Lower leg skin (tissue), 4 donors: ENCODE measurements around the gene PHLDB3. TPM values are rescaled to one million over a fixed set of nuclear protein-coding genes. Genes with fewer than 3 reads are reported as not detected.
"Not testable (repeated sequence)": the region's sequence is repeated elsewhere in the genome, so short reads cannot be mapped to it uniquely, and the experiment has no call there.

Experiments
- DNase-seq, 2 donors: peaks; one replicate each; pipeline ENCODE4 v3.0.0-alpha.2; 2019; ENCODE audit warnings: low spot score in 2 of 2
- H3K4me3 ChIP-seq: fragments of 200-600 bp; sonication (generic); 2 replicates; pipeline ENCODE4 v1.5.1; 2017; ENCODE audit warnings: mild to moderate bottlenecking, low read depth; ENCODE audit not compliant: poor library complexity, severe bottlenecking
- POLR2A ChIP-seq, 2 donors: fragments of 450-650 bp; IDR thresholded peaks; one replicate each; pipeline ENCODE4 v1.6.1; 2016 to 2017; ENCODE audit warnings: antibody characterized with exemption in 2 of 2, mild to moderate bottlenecking in 1 of 2, moderate library complexity in 1 of 2
- WGBS, 2 donors: methylation state at CpG; one replicate each; pipeline ENCODE4 v1.1.5; 2018; 5-methylcytosine and 5-hydroxymethylcytosine counted together
- intact Hi-C: fragments of 100-400 bp; cut with DNase I; formaldehyde crosslinking; loops from one replicate; pipeline ENCODE4 v1.15.0; 2023; ENCODE audit warnings: low total_unique reads
- total RNA-seq, 4 donors: library from RNA; depleted of rRNA; stranded (reverse); fragments of >200 nt; gene quantifications; one replicate each; pipeline ENCODE4 v1.1.0, GENCODE V29; 2016
- TF ChIP-seq, protein P1 (sequence below), 3 donors: fragments of 450-650 bp; IDR thresholded peaks; one replicate each; pipeline ENCODE4 v1.5.1; 2016; ENCODE audit warnings: antibody characterized with exemption in 3 of 3, mild to moderate bottlenecking in 3 of 3, moderate library complexity in 2 of 3

The PHLDB3 gene
- total RNA-seq, 4 donors from 2014 or later = 86.9 to 136 (median 114) TPM

DNA sequence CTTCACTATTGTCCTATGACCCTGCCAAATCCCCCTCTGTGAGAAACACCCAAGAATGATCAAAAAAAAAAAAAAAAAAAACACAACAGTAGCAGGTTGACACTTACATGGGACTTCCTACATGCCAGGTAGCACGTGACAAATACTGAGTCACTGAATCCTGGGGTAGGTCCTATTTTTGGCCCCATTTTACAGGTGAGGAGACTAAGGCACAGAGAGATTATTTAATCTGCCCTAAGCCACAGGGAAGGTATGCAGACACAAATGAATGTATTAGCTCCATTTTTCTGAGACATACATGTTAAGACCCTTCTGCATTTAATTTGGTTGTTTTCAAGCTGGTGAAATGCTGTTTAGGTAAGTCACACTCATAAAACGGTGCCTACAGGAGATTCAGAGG lies 44.2 kb upstream of the PHLDB3 start:
- DNase-seq = no peak
- intact Hi-C loops = no loop called here
- 87 to 93% methylated on average over 2 of the region's 2 CpGs for WGBS, 2 donors
- no peak overlapping the region for H3K4me3 ChIP-seq
- TF ChIP-seq POLR2A (IDR thresholded peaks at IDR 0.05) = no peak
- TF ChIP-seq, protein P1, sequence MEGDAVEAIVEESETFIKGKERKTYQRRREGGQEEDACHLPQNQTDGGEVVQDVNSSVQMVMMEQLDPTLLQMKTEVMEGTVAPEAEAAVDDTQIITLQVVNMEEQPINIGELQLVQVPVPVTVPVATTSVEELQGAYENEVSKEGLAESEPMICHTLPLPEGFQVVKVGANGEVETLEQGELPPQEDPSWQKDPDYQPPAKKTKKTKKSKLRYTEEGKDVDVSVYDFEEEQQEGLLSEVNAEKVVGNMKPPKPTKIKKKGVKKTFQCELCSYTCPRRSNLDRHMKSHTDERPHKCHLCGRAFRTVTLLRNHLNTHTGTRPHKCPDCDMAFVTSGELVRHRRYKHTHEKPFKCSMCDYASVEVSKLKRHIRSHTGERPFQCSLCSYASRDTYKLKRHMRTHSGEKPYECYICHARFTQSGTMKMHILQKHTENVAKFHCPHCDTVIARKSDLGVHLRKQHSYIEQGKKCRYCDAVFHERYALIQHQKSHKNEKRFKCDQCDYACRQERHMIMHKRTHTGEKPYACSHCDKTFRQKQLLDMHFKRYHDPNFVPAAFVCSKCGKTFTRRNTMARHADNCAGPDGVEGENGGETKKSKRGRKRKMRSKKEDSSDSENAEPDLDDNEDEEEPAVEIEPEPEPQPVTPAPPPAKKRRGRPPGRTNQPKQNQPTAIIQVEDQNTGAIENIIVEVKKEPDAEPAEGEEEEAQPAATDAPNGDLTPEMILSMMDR (IDR thresholded peaks at IDR 0.05) = no peak

DNA sequence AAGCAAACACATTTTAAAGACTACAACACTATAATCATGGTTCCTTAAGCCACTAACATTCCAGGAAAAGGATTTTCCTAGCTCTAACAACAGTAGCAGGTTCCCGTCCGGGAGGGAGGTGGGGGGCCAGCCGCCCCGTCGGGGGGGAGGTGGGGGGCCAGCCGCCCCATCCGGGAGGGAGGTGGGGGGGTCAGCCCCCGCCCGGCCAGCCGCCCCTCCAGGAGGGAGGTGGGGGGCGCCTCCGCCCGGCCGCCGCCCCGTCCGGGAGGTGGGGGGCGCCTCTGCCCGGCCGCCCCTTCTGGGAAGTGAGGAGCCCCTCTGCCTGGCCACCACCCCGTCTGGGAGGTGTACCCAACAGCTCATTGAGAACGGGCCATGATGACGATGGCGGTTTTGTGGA lies 43.4 kb upstream of the PHLDB3 start:
- DNase-seq, intact Hi-C loops, H3K4me3 ChIP-seq: not testable (repeated sequence)
- 84 to 91% methylated on average over 2 to 5 of the region's 24 CpGs for WGBS, 2 donors

DNA sequence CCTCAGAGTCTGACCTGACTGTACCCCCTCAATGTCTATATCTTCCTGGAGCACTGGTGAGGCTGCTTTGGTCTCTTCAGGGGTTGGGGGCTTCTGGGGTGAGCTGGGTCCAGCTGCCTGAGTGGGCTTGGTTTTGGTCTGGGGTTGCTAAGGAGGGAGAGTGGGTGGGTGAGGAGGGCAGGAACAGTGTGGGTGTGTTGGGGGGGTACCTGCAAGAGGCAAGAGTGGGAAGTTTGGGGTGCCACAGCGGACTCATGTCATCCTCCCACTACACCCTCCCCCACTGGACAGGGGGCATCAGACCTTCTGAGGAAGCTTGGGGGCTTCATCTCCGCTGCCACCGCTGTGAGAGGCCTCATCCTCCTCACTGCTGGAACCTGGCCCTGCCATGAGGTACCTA lies 42.0 kb upstream of the PHLDB3 start:
- intact Hi-C loops = no loop called here
- no peak overlapping the region for H3K4me3 ChIP-seq
- no peak for DNase-seq
- TF ChIP-seq POLR2A (IDR thresholded peaks at IDR 0.05) = no peak
- TF ChIP-seq, protein P1 (IDR thresholded peaks at IDR 0.05) = no peak
- 94 to 97% methylated on average over 2 to 3 of the region's 3 CpGs for WGBS, 2 donors

DNA sequence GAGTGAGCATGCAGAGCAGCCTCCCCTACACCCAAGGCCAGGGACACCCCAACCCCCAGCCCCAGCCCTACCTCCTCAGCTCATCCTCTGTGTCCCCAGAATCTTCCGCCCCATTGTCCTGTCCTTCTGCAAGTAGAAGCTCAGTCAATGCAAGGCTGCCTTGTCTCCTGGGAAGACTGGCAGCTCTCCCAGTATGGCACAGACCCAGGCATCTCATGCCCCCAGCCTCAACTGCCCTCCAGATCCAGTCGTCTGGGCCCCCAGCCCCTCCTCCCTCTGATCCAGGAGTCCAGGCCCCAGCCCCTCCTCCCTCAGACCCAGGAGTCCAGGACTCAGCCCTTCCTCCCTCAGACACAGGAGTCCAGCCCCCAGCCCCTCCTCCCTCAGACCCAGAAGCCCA lies 41.4 kb upstream of the PHLDB3 start:
- intact Hi-C loops = no loop called here
- no peak for DNase-seq
- WGBS, 2 donors = 77 to 78% methylated on average over 2 of the region's 2 CpGs
- H3K4me3 ChIP-seq = no peak overlapping the region
- TF ChIP-seq POLR2A (IDR thresholded peaks at IDR 0.05) = no peak
- TF ChIP-seq, protein P1 (IDR thresholded peaks at IDR 0.05) = no peak

DNA sequence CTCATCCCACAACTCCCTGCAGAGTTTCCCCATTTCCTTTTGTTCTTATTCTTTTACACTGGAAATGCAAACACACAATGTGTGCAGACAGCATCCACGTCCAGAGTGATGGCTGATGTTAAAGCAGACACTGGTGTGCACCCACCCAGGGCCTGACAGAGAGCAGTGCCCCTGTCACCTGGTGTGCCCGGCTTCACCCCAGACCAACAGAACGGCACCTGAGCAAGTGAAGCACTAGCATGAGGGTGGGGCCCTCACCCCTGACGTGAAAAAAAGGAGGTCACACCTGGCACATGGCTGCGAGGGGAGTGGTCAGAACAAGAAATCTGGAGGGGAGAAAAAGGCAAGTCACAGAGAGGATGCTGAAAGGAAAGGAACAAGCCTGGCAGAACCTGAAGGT lies 40.7 kb upstream of the PHLDB3 start:
- intact Hi-C loops = no loop called here
- H3K4me3 ChIP-seq = no peak overlapping the region
- DNase-seq = no peak
- WGBS, 2 donors = 83 to 89% methylated on average over 5 of the region's 5 CpGs
- TF ChIP-seq, protein P1 (IDR thresholded peaks at IDR 0.05) = no peak
- no peak for TF ChIP-seq POLR2A (IDR thresholded peaks at IDR 0.05)

DNA sequence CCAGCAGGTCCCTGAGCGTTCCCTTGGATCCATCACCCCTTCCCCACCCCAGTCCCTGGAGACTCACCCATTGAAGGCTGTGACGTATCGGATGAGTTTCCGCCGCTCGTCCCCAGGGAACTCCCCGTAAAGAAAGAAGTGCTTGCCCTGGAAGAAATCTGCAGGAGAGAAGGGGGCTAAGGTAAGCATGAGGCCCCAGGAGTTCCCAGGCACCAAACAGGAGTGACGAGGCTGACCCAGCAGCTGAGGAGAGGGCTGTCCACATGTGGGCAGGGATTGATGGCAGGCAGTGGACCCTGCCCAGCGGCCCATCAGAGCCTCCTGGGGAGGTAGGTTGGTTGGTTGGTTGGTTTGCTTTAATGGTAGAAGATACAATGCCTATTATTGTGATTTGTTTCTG lies 39.5 kb upstream of the PHLDB3 start:
- WGBS, 2 donors = 92 to 97% methylated on average over 9 of the region's 9 CpGs
- H3K4me3 ChIP-seq = no peak overlapping the region
- no peak for TF ChIP-seq POLR2A (IDR thresholded peaks at IDR 0.05)
- TF ChIP-seq, protein P1 (IDR thresholded peaks at IDR 0.05) = no peak
- intact Hi-C loops = no loop called here
- no peak for DNase-seq
